Keratinocyte (primary cell): ENCODE results near the gene EPHA6. TPM values are rescaled to one million over a fixed set of nuclear protein-coding genes. Genes with fewer than 3 reads are reported as not detected.

Experiments
- DNase-seq: peaks from one replicate; pipeline ENCODE4 v3.0.0-alpha.2; 2011; ENCODE audit warnings: low read depth, missing footprints, low spot score
- FAIRE-seq: peaks from 2 replicates; lab custom pipeline; 2011; peaks lifted over from hg19 to GRCh38; lab: Jason Lieb, UNC
- H2AFZ ChIP-seq: 2 replicates; pipeline ENCODE4 v1.6.0; 2012; ENCODE audit warnings: low read length, control low read depth, inconsistent platforms; ENCODE audit not compliant: control insufficient read depth
- H3K27ac ChIP-seq: 2 replicates; pipeline ENCODE4 v1.5.1; 2011; ENCODE audit warnings: low read length; ENCODE audit not compliant: control insufficient read depth, insufficient read depth
- H3K27me3 ChIP-seq: 3 replicates; pipeline ENCODE4 v1.6.0; 2011; ENCODE audit warnings: low read length; ENCODE audit not compliant: control insufficient read depth, insufficient read depth; ENCODE audit errors: extremely low read depth
- H3K36me3 ChIP-seq, 2 experiments: 2 replicates in 1 of 2; 3 replicates in 1 of 2; pipeline ENCODE4 v1.5.1; 2011; ENCODE audit warnings: low read length in 2 of 2, mild to moderate bottlenecking in 1 of 2; ENCODE audit not compliant: control insufficient read depth in 2 of 2, insufficient read depth in 2 of 2; ENCODE audit errors: extremely low read depth in 1 of 2
- H3K4me1 ChIP-seq: 3 replicates; pipeline ENCODE4 v1.5.1; 2011; ENCODE audit warnings: low read length; ENCODE audit not compliant: control insufficient read depth, insufficient read depth; ENCODE audit errors: extremely low read depth
- H3K4me2 ChIP-seq: 3 replicates; pipeline ENCODE4 v1.6.0; 2011; ENCODE audit warnings: low read depth, low read length; ENCODE audit not compliant: control insufficient read depth, insufficient read depth; ENCODE audit errors: extremely low read depth
- H3K4me3 ChIP-seq, 3 experiments: fragments of 200-600 bp in 1 of 3; sonication (generic) in 1 of 3; 2 replicates in 2 of 3; 3 replicates in 1 of 3; pipeline ENCODE4 v1.5.1; 2011 to 2016; ENCODE audit warnings: low read length in 3 of 3, mild to moderate bottlenecking in 3 of 3, control low read depth in 2 of 3, inconsistent platforms in 1 of 3, low read depth in 1 of 3, mixed read lengths in 1 of 3, mixed run types in 1 of 3, moderate library complexity in 1 of 3; ENCODE audit not compliant: control insufficient read depth in 2 of 3, insufficient read depth in 2 of 3; ENCODE audit errors: extremely low read depth in 1 of 3
- H3K79me2 ChIP-seq: 2 replicates; pipeline ENCODE4 v1.6.0; 2012; ENCODE audit warnings: low read length; ENCODE audit not compliant: control insufficient read depth, insufficient read depth
- H3K9ac ChIP-seq: 3 replicates; pipeline ENCODE4 v1.6.0; 2011; ENCODE audit warnings: low read length; ENCODE audit not compliant: control insufficient read depth, insufficient read depth; ENCODE audit errors: extremely low read depth
- H3K9me1 ChIP-seq: 3 replicates; pipeline ENCODE4 v1.6.0; 2011; ENCODE audit warnings: low read length; ENCODE audit not compliant: control insufficient read depth, insufficient read depth; ENCODE audit errors: extremely low read depth
- H3K9me3 ChIP-seq: 2 replicates; pipeline ENCODE4 v1.5.1; 2012; ENCODE audit warnings: low read depth, low read length; ENCODE audit not compliant: control insufficient read depth
- H4K20me1 ChIP-seq: 3 replicates; pipeline ENCODE4 v1.6.0; 2011; ENCODE audit warnings: low read length; ENCODE audit not compliant: control insufficient read depth, insufficient read depth; ENCODE audit errors: extremely low read depth
- CTCF ChIP-seq, 3 experiments: IDR thresholded peaks in 1 of 3; conservative IDR thresholded peaks in 1 of 3; optimal IDR thresholded peaks in 1 of 3; 2 replicates in 2 of 3; 3 replicates in 1 of 3; pipeline versions ENCODE3 to v1.5.1; 2011; ENCODE audit warnings: low read length in 3 of 3, mild to moderate bottlenecking in 3 of 3, moderate library complexity in 2 of 3, control low read depth in 1 of 3, inconsistent platforms in 1 of 3; ENCODE audit not compliant: insufficient read depth in 2 of 3; ENCODE audit errors: extremely low read depth in 1 of 3
- EZH2 ChIP-seq: IDR thresholded peaks from one replicate; pipeline ENCODE4 v1.6.1; 2012; ENCODE audit warnings: inconsistent platforms, mild to moderate bottlenecking, low read length, moderate library complexity
- dilution Hi-C: fragments of 300-500 bp; cut with MboI; formaldehyde crosslinking; loops from one replicate; pipeline ENCODE4 v1.7.0; 2020; ENCODE audit warnings: low sequenced_read_pairs; ENCODE audit not compliant: extremely low pct_ligation_motif_present
- polyA plus RNA-seq, 5 experiments: library from polyadenylated mRNA; depleted of rRNA in 3 of 5; stranded (reverse) in 3 of 5; stranded (forward) in 1 of 5; unstranded in 1 of 5; fragments of >200 nt; gene quantifications; 1 replicate in 1 of 5; 2 replicates in 3 of 5; 3 replicates in 1 of 5; pipeline versions ENCODE4 v1.2.1 to v1.2.3, GENCODE V29; 2011 to 2012; ENCODE audit warnings: missing spikeins in 2 of 5, low read depth in 1 of 5, low replicate concordance in 1 of 5

EPHA6 gene
- polyA plus RNA-seq, 1 donor (not counting 4 experiments of a cell fraction or from before 2014, with no cell fraction given) = not detected

GRCh38 chr3:97765336-97765735 lies 950.9 kb downstream of the EPHA6 start:
- Histone ChIP-seq H3K27ac (no peak overlapping the region), H3K9me3 (no peaks in the 10 kb centered on the region), H3K36me3 (no peaks in the 10 kb centered on the region), H3K79me2 (no peaks in the 10 kb centered on the region), H3K4me2 (peak overlapping the region; percentile 90), H3K4me3 (peak overlapping the region; percentile 86 to 88 (median 87)), H4K20me1 (no peaks in the 10 kb centered on the region), H3K27me3 (no peaks in the 10 kb centered on the region), H3K9me1 (no peaks in the 10 kb centered on the region), H2AFZ (peak overlapping the region; percentile 95), H3K9ac (no peak overlapping the region), H3K4me1 (peaks cover 11% of the 10 kb centered on the region)
- TF ChIP-seq CTCF (optimal IDR thresholded peaks at IDR 0.05 in 1 of 3, IDR thresholded peaks at IDR 0.05 in 1 of 3, conservative IDR thresholded peaks at IDR 0.05 in 1 of 3; ENCODE audit: extremely low read depth in 1 of 3, insufficient read depth in 2 of 3, low read length in 3 of 3) (no peak), EZH2 (no peak)
- dilution Hi-C loops = no loop called here
- DNase-seq = no peak
- FAIRE-seq = no peak

GRCh38 chr3:97772926-97773325 lies 958.5 kb downstream of the EPHA6 start:
- dilution Hi-C loops = no loop called here
- no peak for FAIRE-seq
- H3K27me3 ChIP-seq = no peaks in the 10 kb centered on the region
- H2AFZ ChIP-seq = no peak overlapping the region
- TF ChIP-seq CTCF (optimal IDR thresholded peaks at IDR 0.05 in 1 of 3, IDR thresholded peaks at IDR 0.05 in 1 of 3, conservative IDR thresholded peaks at IDR 0.05 in 1 of 3; ENCODE audit: extremely low read depth in 1 of 3, insufficient read depth in 2 of 3, low read length in 3 of 3) (no peak), EZH2 (no peak)
- H3K4me1 ChIP-seq = no peaks in the 10 kb centered on the region
- H3K27ac ChIP-seq = no peak overlapping the region
- no peak overlapping the region for H3K4me3 ChIP-seq
- no peaks in the 10 kb centered on the region for H4K20me1 ChIP-seq
- H3K9ac ChIP-seq = no peak overlapping the region
- H3K36me3 ChIP-seq = no peaks in the 10 kb centered on the region
- H3K4me2 ChIP-seq = no peak overlapping the region
- H3K9me1 ChIP-seq = no peaks in the 10 kb centered on the region
- no peaks in the 10 kb centered on the region for H3K79me2 ChIP-seq
- no peaks in the 10 kb centered on the region for H3K9me3 ChIP-seq
- no peak for DNase-seq
